Measurements from ENCODE around the gene IFT25. TPM values are rescaled to one million over a fixed set of nuclear protein-coding genes. Genes with fewer than 3 reads are reported as not detected.
"Not testable (repeated sequence)": the region's sequence is repeated elsewhere in the genome, so short reads cannot be mapped to it uniquely, and the experiment has no call there.

Gene IFT25
- total RNA-seq, 1 experiment from 2014 or later: 38.3 TPM

DNA sequence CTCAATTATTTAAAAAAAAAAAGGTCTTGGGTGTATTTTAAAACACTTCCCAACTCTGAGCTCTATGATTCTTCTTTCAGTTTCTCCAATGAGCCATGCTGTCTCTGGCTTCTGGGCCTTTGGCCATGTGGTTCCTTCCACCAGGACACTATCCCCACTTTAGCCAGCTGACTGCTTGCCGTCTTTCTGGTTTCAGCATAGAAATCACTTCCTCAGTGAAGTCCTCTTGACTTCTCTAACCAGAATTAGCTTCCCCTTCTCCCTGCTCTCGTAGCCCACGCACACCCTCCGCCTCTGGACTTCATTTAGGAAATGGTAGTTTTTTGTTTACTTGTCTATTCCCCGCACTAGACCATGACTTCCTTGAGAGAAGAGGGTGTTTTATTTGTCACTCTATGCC is 52.6 kb downstream of the IFT25 start:
- in situ Hi-C loops (cut with HindIII; ENCODE audit: low sequenced_read_pairs): no loop called here
- peak; percentile 14 for DNase-seq (ENCODE audit: low spot score)

DNA sequence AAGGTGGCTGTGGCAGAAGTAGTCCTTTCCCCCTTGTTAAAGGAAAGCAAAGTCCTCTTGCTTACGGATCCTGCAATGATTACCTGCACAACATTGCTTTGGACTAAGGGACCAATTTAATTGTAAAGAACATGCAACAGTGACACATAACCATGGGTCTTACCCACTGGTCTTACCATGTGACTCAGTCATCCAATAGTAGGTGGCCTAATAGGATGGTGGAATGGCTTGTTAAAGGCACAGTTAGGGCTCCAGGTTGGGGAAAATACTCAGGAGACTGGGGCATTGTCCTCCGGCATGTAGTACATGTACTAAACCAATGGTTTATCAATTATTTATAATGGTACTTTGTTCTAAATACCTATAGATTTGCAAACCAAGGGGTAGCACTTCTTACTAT is 53.8 kb downstream of the IFT25 start:
- no peak for DNase-seq (ENCODE audit: low spot score)

DNA sequence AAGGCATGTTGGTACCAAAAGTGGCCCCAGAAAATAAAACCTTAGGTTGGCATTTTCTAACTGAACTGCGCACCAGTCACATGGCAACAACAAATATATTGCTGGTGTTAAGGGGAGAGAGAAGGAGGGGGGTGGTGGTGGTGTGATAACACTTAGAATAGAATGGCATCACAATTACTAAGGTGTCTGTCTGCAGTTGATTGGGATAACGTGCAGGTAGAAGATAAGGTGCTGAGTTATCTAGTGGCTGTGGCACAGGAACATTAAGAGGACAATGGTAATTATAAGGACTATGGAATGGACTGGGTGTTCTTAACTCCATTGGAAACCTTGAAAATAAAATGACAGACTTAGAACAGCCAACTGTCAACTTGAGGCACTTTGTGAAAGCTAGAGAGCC is 54.5 kb downstream of the IFT25 start:
- DNase-seq (ENCODE audit: low spot score): no peak
- in situ Hi-C loops (cut with HindIII; ENCODE audit: low sequenced_read_pairs): no loop called here

More for the DNA sequence above, 53.8 kb downstream of the IFT25 start:
- in situ Hi-C loops (cut with HindIII; ENCODE audit: low sequenced_read_pairs): no loop called here

- DNase-seq (ENCODE audit: low spot score): no peak
- in situ Hi-C loops (cut with HindIII; ENCODE audit: low sequenced_read_pairs): no loop called here
These were observed 55.0 kb downstream of the IFT25 start for GRCh38 chr1:53890522-53890941.

DNA sequence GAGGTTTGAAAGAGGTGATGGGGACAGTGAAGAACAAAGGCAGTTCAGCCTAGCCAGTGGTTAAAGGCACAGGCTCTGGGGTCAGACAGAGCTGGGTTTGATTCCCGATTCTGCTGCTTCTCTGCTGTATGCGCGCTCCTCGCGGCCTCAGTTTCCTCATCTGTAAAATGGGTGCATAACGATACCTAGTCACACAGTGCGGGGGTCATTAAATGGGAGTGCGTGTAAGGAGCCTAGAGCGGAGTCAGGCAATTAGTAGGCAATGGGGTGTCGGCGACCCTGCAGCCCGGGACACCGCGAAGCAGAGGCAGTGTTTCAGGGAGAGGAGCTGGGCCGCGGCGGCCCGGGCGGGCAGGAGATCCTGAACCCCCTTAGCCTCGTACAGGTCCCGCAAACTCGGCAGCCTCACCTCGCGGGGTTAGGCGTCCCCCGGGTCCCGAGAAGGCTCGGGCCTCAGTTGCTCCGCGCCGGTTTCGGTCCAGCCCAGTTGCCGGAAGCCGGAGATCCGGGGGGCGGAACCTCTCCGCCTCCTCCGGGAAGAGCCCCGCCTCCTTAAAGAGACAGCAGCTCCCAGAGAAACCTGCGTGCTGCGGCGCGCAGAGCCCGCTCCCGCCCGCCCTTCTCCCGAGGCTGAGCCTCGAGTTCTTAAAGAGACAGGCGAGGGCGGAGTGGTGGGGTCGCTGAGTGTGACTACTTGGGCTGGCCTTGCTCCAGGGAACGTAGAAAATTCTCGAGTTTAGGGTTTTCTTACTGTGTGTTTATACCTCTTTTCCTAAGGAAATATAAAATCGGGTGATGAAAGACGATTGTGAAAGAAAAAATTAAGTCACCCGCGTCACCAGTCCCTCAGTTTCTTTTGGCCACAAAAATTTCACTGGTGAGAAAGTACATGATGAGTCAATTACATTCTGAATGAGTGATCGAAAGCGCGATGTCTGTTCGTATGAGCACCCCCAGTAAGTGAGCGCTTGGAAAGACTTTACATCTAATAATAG is 55.9 kb downstream of the IFT25 start, which contains the start of gene YIPF1:
TSS of gene YIPF1 (minus strand) at position 494 of the 995 bp plus-strand sequence. CDS start 860 bp downstream, outside the sequence.
- peak; percentile 95 for DNase-seq (ENCODE audit: low spot score)
- in situ Hi-C loops (cut with HindIII; ENCODE audit: low sequenced_read_pairs): no loop called here

- in situ Hi-C loops (cut with HindIII; ENCODE audit: low sequenced_read_pairs): no loop called here
- no peak for DNase-seq (ENCODE audit: low spot score)
These were observed 56.8 kb downstream of the IFT25 start for GRCh38 chr1:53888681-53889080.

DNA sequence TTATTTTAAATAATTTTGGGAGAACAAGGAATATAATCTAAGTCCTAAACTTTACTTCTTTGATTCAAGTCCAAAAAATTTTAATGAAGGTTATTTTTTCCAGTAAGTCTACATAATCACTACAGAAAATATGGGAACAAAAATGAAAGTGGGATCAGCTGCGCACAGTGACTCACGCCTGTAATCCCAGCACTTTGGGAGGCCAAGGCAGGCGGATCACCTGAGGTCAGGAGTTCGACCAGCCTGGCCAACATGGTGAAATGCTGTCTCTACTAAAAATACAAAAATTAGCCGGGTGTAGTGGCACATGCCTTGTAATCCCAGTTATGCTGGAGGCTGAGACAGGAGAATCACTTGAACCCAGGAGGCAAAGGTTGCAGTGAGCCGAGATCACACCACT is 61.9 kb downstream of the IFT25 start:
- in situ Hi-C loops (cut with HindIII; ENCODE audit: low sequenced_read_pairs); DNase-seq (ENCODE audit: low spot score): not testable (repeated sequence)

- DNase-seq (ENCODE audit: low spot score); in situ Hi-C loops (cut with HindIII; ENCODE audit: low sequenced_read_pairs): not testable (repeated sequence)
These were observed 63.6 kb downstream of the IFT25 start for GRCh38 chr1:53881853-53882252.

GRCh38 chr1:53878492-53879105 is 66.9 kb downstream of the IFT25 start:
- in situ Hi-C loops (cut with HindIII; ENCODE audit: low sequenced_read_pairs): no loop called here

GRCh38 chr1:53875150-53875549 is 70.3 kb downstream of the IFT25 start:
- DNase-seq (ENCODE audit: low spot score); in situ Hi-C loops (cut with HindIII; ENCODE audit: low sequenced_read_pairs): not testable (repeated sequence)

More at GRCh38 chr1:53878492-53879105, 66.9 kb downstream of the IFT25 start:
- DNase-seq (ENCODE audit: low spot score): peak; percentile 44

- in situ Hi-C loops (cut with HindIII; ENCODE audit: low sequenced_read_pairs): no loop called here
These were observed 73.6 kb downstream of the IFT25 start for GRCh38 chr1:53871773-53872484.

More at GRCh38 chr1:53871773-53872484, 73.6 kb downstream of the IFT25 start:
- no peak for DNase-seq (ENCODE audit: low spot score)

Other genes with a start within 250 kb of the IFT25 start
- gene GLIS1, start 206.5 kb downstream of the IFT25 start, total RNA-seq (2014; rRNA removed; shearing (Covaris generic)): 0.14 and 0.92 TPM in 2 replicates
- 55.2 and 78.6 TPM in 2 replicates for gene NDC1, start 107.4 kb downstream of the IFT25 start, total RNA-seq (2014; rRNA removed; shearing (Covaris generic))
- gene YIPF1, start 55.9 kb downstream of the IFT25 start, total RNA-seq (2014; rRNA removed; shearing (Covaris generic)): 15.3 and 29.1 TPM in 2 replicates
- not detected in 2 replicates for gene DIO1, start 51.5 kb downstream of the IFT25 start, total RNA-seq (2014; rRNA removed; shearing (Covaris generic))
- 60.4 and 94.7 TPM in 2 replicates for gene LRRC42, start 651 bp upstream of the IFT25 start, total RNA-seq (2014; rRNA removed; shearing (Covaris generic))
- gene LDLRAD1, start 72.5 kb upstream of the IFT25 start, total RNA-seq (2014; rRNA removed; shearing (Covaris generic)): not detected in 2 replicates
- 125 and 126 TPM in 2 replicates for gene TMEM59, start 107.5 kb upstream of the IFT25 start, total RNA-seq (2014; rRNA removed; shearing (Covaris generic))
- gene TCEANC2, start 107.9 kb upstream of the IFT25 start, total RNA-seq (2014; rRNA removed; shearing (Covaris generic)): 3.0 and 5.7 TPM in 2 replicates
- gene CDCP2, start 207.3 kb upstream of the IFT25 start, total RNA-seq (2014; rRNA removed; shearing (Covaris generic)): not detected in 2 replicates

Data from G401 (cell line).